ENCODE data around the gene C3orf49.

Gene C3orf49

GRCh38 chr3:63864008-63864964 is 45.2 kb downstream of the C3orf49 start:
- ATAC-seq (peak; percentile 62), DNase-seq (peak; percentile 28 to 46)
- Mint-ChIP-seq H3K27ac (peak overlapping the region; percentile 92 to 96), H3K9me3 (no peaks in the 10 kb centered on the region), H3K4me1 (peaks cover 64% of the 10 kb centered on the region), H3K27me3 (no peaks in the 10 kb centered on the region), H3K4me3 (peak overlapping the region; percentile 87 to 90)

DNA sequence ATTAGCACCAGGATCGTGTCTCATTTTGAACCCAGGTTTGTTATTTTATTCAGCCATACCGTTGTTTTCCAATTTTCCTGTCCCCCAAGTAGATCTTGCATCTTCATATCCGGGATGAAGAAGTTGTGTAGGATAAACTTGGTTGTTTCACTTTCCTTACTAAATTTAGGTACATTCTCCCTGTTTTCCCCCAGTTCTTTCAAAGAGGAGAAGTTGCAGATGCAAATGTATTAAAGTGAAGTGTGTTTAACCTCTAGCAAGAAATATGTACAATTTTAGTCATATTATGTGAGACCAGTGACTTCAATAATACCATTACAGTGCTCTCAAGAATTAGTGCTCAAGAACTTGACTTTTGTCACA is 45.8 kb downstream of the C3orf49 start:
- DNase-seq: no peak

DNA sequence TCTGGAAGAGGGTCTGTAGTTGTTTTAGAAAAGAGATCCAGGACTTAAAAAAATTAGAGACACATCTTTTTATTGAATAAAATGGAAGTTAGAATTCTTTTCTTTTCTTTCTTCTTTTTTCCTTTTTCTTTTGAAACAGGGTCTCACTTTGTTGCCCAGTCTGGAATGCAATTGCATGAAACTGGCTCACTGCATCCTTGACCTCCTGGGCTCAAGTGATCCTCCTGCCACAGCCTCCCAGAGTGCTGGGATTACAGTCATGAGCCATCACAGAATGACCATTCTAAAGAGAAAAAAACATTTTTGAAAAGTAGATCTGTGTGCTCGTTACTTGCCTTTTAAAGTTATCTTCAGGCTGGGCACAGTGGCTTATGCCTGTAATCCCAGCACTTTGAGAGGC is 48.1 kb downstream of the C3orf49 start:
- H3K27me3 Mint-ChIP-seq: no peaks in the 10 kb centered on the region
- H3K9me3 Mint-ChIP-seq: no peaks in the 10 kb centered on the region
- ATAC-seq (no peak), DNase-seq (no peak)
- peaks cover 48% of the 10 kb centered on the region for H3K4me1 Mint-ChIP-seq
- peak overlapping the region in 1 of 2 donors; percentile 35 for H3K27ac Mint-ChIP-seq
- H3K4me3 Mint-ChIP-seq: no peak overlapping the region

More for the DNA sequence above, 45.8 kb downstream of the C3orf49 start:
- H3K4me1 Mint-ChIP-seq: peaks cover 62% of the 10 kb centered on the region
- peak overlapping the region; percentile 87 to 90 for H3K4me3 Mint-ChIP-seq
- H3K27ac Mint-ChIP-seq: peak overlapping the region; percentile 92 to 96
- ATAC-seq: no peak
- no peaks in the 10 kb centered on the region for H3K27me3 Mint-ChIP-seq
- no peaks in the 10 kb centered on the region for H3K9me3 Mint-ChIP-seq

- ATAC-seq: no peak
- H3K4me1 Mint-ChIP-seq: peaks cover 45% of the 10 kb centered on the region
Measured at GRCh38 chr3:63869940-63870614, 51.0 kb downstream of the C3orf49 start.

GRCh38 chr3:63870615-63871005 is 51.5 kb downstream of the C3orf49 start:
- Mint-ChIP-seq H3K27me3 (no peaks in the 10 kb centered on the region), H3K4me3 (no peak overlapping the region), H3K9me3 (no peaks in the 10 kb centered on the region), H3K27ac (no peak overlapping the region), H3K4me1 (peaks cover 47% of the 10 kb centered on the region)
- DNase-seq (no peak), ATAC-seq (no peak)

More at GRCh38 chr3:63869940-63870614, 51.0 kb downstream of the C3orf49 start:
- Mint-ChIP-seq H3K4me3 (no peak overlapping the region), H3K27ac (no peak overlapping the region), H3K9me3 (no peaks in the 10 kb centered on the region), H3K27me3 (no peaks in the 10 kb centered on the region)
- DNase-seq: no peak

DNA sequence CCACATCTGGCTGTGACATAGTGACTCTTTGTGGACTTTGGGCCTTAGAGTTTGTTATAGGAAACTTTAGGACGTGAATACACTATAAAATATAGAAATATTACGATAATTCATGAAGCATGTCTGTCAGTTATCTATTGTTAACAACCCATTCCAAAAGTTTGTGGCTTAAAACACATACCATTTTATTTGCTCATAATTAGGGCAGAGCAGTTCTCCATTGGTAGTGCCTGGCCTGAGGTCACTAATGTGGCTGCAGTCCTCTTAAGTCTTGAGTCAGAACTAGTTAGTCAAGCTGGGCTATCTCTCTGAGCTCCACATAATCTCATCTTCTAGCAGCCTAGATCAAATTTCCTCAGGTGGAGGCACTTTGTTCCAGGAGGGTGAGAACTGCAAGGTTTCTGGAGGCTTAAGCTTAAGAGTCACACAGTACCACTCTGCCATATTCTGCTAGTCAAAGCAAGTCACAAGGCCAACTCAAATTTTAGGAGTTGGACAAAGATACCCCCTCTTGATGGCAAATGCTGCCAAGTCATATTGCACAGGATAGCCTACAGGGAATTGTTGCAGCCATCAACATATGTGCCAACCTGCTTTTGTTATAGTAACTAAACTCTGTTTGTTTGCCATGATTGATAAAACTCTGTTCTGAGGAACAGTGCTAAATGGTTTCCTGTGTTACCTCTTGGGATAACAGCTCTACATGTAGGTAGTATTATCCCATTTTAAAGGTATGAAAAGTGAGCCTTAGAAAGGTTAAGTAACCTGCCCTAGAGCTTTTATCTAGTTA is 53.2 kb downstream of the C3orf49 start:
- Mint-ChIP-seq H3K27ac (no peak overlapping the region), H3K9me3 (no peaks in the 10 kb centered on the region), H3K27me3 (no peaks in the 10 kb centered on the region), H3K4me1 (peaks cover 42% of the 10 kb centered on the region), H3K4me3 (no peak overlapping the region)
- DNase-seq: no peak
- ATAC-seq: no peak

- no peak overlapping the region for H3K4me3 Mint-ChIP-seq
- ATAC-seq: no peak
- H3K27ac Mint-ChIP-seq: no peak overlapping the region
- DNase-seq: no peak
- no peaks in the 10 kb centered on the region for H3K9me3 Mint-ChIP-seq
- H3K4me1 Mint-ChIP-seq: peaks cover 52% of the 10 kb centered on the region
- no peaks in the 10 kb centered on the region for H3K27me3 Mint-ChIP-seq
Measured at GRCh38 chr3:63874769-63875168, 55.7 kb downstream of the C3orf49 start.

GRCh38 chr3:63875510-63875909 is 56.4 kb downstream of the C3orf49 start:
- no peaks in the 10 kb centered on the region for H3K27me3 Mint-ChIP-seq
- no peak for ATAC-seq
- no peaks in the 10 kb centered on the region for H3K9me3 Mint-ChIP-seq
- no peak overlapping the region for H3K4me3 Mint-ChIP-seq
- no peak overlapping the region for H3K27ac Mint-ChIP-seq
- no peak for DNase-seq
- H3K4me1 Mint-ChIP-seq: peaks cover 58% of the 10 kb centered on the region

GRCh38 chr3:63876260-63876659 is 57.2 kb downstream of the C3orf49 start:
- H3K4me3 Mint-ChIP-seq: no peak overlapping the region
- ATAC-seq (no peak), DNase-seq (no peak)
- no peaks in the 10 kb centered on the region for H3K27me3 Mint-ChIP-seq
- no peak overlapping the region for H3K27ac Mint-ChIP-seq
- H3K9me3 Mint-ChIP-seq: no peaks in the 10 kb centered on the region
- peaks cover 59% of the 10 kb centered on the region for H3K4me1 Mint-ChIP-seq

DNA sequence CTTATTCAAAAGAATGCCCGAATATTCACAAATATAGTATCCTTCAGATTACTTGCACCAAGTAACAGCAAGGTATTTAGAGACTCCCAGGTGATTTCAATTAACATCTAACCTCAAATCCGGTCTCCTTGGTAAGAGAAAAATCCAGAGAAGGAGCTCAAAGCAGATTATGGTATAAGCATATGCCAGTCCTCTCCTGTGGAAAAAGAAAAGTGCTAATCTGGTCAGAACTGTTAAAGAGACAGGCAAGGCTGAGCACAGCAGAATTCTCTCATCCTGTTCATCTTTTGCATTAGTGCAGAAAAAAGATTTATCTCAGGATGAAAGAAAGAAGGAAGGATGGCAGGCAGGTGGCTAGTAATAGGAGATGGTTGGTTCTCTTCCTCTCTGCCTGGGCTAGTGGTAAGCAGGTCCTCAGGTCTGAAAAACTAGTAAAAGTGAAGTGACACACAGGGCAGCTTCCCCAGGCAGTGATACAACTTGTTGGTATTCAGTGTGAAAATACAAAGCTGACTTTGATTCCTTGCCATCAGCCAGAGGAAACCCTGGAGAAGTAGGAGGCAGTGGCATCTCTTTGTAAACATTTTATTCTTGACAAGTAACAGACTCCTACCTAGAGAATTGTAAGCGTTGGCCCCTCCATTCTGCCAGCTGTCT is 58.8 kb downstream of the C3orf49 start:
- Mint-ChIP-seq H3K27me3 (no peaks in the 10 kb centered on the region), H3K4me1 (peaks cover 59% of the 10 kb centered on the region), H3K27ac (no peak overlapping the region), H3K9me3 (no peaks in the 10 kb centered on the region), H3K4me3 (no peak overlapping the region)
- no peak for ATAC-seq
- DNase-seq: no peak

DNA sequence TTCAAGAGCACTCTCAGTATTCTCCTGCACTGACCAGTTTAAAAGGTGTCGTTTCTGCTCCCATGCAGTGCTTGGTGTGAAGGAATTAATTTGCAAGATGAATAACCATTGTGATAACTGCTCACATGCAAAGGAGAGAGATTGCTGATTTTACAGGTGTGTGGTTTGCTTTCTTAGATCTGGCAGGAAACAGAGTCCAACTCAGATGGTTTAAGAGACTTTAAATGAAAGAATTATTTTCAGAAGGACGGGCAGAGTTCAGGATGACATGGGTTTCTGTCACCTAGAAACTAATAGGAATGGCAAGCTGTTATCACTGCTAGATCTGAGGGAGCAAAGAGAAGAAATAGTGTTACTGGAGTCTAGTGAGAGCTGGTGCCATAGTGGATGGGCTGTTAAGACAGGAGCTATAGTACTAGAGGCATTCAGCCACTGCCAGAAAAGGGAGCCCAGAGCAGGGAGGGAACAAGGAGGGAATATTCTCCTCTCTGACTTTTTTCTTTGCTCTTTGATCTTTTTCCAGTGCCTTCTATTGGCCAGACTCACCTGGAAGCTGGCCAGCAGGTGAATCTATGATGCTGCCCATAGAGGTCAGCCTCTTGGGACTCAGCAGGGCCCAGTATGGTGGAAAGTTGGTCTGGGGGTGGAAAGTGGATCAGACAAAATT is 59.4 kb downstream of the C3orf49 start:
- Mint-ChIP-seq H3K27me3 (no peaks in the 10 kb centered on the region), H3K27ac (peak overlapping the region in 1 of 2 donors; percentile 4), H3K4me1 (peaks cover 59% of the 10 kb centered on the region), H3K9me3 (no peaks in the 10 kb centered on the region), H3K4me3 (no peak overlapping the region)
- no peak for DNase-seq
- no peak for ATAC-seq

- Mint-ChIP-seq H3K4me3 (no peak overlapping the region), H3K27ac (no peak overlapping the region)
Measured at GRCh38 chr3:63880653-63881052, 61.6 kb downstream of the C3orf49 start.

DNA sequence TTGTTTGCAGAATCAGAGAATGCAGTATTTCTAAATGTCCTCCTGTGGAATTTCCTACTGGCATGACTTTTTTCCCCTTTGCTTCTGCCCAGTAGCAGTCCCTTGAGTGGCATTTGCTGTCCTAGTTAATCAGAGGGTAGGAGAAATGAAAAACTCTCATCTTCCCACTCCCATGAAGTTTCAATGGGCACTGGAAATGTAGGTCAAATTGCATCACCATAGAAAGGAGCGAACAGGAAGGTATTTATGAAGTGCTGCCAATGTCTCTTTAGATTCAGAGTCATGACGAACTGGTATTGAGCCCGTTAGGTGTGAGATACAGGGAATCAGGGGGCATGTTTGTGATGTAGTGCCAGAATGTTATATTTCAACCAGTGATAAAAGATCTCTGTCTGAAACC is 67.8 kb downstream of the C3orf49 start:
- no peaks in the 10 kb centered on the region for H3K9me3 Mint-ChIP-seq
- H3K4me3 Mint-ChIP-seq: no peak overlapping the region
- H3K27ac Mint-ChIP-seq: no peak overlapping the region
- ATAC-seq (no peak), DNase-seq (no peak)
- no peaks in the 10 kb centered on the region for H3K27me3 Mint-ChIP-seq
- H3K4me1 Mint-ChIP-seq: peaks cover 15% of the 10 kb centered on the region

More at GRCh38 chr3:63880653-63881052, 61.6 kb downstream of the C3orf49 start:
- H3K4me1 Mint-ChIP-seq: peaks cover 51% of the 10 kb centered on the region
- DNase-seq (no peak), ATAC-seq (no peak)
- H3K27me3 Mint-ChIP-seq: no peaks in the 10 kb centered on the region
- H3K9me3 Mint-ChIP-seq: no peaks in the 10 kb centered on the region

GRCh38 chr3:63891518-63891917 is 72.4 kb downstream of the C3orf49 start:
- Mint-ChIP-seq H3K27ac (no peak overlapping the region), H3K9me3 (no peaks in the 10 kb centered on the region), H3K27me3 (no peaks in the 10 kb centered on the region), H3K4me1 (peaks cover 32% of the 10 kb centered on the region), H3K4me3 (no peak overlapping the region)
- no peak for DNase-seq
- ATAC-seq: no peak

All from stimulated activated naive CD8-positive, alpha-beta T cell treated with anti-CD3 and anti-CD28 coated beads, Interleukin-15, amount 100 ng/mL, for 72 hours (primary cell).